IPS-20b (cell line): ENCODE data around the gene CSF1.

Source experiments
- H3K27ac ChIP-seq: one replicate; pipeline ENCODE4 v1.5.1; 2013; ENCODE audit warnings: low read length
- H3K27me3 ChIP-seq: 2 replicates; pipeline ENCODE4 v1.6.1; 2013; ENCODE audit warnings: mild to moderate bottlenecking, low read length, inconsistent platforms; ENCODE audit not compliant: insufficient read depth
- H3K36me3 ChIP-seq: 2 replicates; pipeline ENCODE4 v1.6.1; 2013; ENCODE audit warnings: low read depth, mild to moderate bottlenecking, inconsistent platforms, low read length, moderate library complexity; ENCODE audit not compliant: insufficient read depth
- H3K4me1 ChIP-seq: 2 replicates; pipeline ENCODE4 v1.6.1; 2013; ENCODE audit warnings: mild to moderate bottlenecking, control low read depth, inconsistent platforms, low read length, moderate library complexity; ENCODE audit not compliant: insufficient read depth
- H3K4me3 ChIP-seq: 2 replicates; pipeline ENCODE4 v1.5.1; 2013; ENCODE audit warnings: mild to moderate bottlenecking, low read length, inconsistent platforms
- H3K9ac ChIP-seq: 2 replicates; pipeline ENCODE4 v1.6.1; 2013; ENCODE audit warnings: low read depth, mild to moderate bottlenecking, inconsistent platforms, low read length, moderate library complexity
- H3K9me3 ChIP-seq: 2 replicates; pipeline ENCODE4 v1.6.1; 2013; ENCODE audit warnings: mild to moderate bottlenecking, low read depth, low read length, inconsistent platforms; ENCODE audit not compliant: insufficient read depth

The CSF1 gene

DNA sequence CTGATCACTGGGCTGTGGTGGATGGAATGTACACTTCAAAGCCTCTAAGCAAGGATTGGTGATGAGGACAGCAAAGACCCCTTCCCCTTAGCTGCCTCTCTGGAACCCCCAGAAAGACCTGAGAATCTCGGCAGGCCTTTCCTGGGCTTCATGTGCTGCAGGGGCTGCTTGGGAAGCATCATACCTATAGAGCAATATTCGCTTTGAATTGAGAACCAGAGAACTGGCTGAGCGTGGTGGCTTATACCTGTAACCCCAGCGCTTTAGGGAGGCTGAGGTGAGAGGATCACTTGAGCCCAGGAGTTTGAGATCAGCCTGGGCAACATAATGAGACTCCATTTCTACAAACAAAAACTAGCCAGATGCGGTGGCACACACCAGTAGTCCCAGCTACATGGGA, 22.0 kb downstream of the CSF1 start:
- H3K27me3 ChIP-seq = no peaks in the 10 kb centered on the region
- no peak overlapping the region for H3K27ac ChIP-seq
- peaks cover 8% of the 10 kb centered on the region; the same call in 1 of the 2 replicates for H3K4me1 ChIP-seq
- no peak overlapping the region for H3K9ac ChIP-seq
- 0 out of 2 replicates have a peak, but pooled peaks cover 4% of the 10 kb centered on the region for H3K9me3 ChIP-seq
- H3K36me3 ChIP-seq = no peaks in the 10 kb centered on the region
- no peak overlapping the region for H3K4me3 ChIP-seq

DNA sequence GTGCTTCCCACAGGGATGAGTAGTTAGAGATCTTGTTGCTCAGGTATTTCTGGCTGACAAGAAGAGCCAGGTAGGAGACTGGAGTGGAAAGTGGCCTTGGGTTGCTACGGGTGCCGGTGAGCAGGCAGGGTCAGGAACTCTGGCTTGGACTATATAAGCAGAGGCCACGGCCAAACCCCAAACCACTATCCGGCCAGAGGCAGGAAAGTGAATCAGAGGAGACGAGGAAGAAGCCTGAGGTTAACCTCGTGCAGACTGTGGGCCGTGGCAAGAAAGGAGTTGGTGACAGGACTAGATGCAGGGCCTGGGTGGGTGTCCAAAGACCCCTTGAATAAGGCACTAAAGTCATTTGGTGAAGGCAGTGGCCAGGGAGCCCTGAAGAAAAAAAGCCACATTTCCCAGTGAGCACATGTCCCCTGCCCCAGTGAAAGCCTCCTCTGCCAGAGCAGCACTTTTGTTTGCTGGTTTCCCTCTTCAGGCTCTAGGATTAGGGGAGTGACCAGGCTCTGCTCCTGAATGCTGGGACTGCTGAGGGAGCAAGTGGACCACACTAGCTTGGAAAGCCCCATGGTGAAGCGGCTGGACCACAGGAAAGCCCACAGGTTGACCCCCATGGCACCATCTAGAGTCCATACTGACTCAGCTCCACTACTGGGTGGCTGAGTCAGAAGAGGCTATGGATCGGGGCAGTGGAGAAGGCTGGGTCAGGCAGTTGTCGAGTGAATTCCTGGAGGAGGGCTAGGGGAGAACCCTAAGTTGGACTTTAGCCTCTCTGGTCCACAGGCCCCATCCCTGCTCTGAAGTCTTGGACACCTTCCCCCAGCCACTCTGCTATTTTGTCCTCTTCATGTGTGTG, 23.4 kb downstream of the CSF1 start:
- no peak overlapping the region for H3K27ac ChIP-seq
- no peak overlapping the region for H3K4me3 ChIP-seq
- H3K36me3 ChIP-seq = no peaks in the 10 kb centered on the region

DNA sequence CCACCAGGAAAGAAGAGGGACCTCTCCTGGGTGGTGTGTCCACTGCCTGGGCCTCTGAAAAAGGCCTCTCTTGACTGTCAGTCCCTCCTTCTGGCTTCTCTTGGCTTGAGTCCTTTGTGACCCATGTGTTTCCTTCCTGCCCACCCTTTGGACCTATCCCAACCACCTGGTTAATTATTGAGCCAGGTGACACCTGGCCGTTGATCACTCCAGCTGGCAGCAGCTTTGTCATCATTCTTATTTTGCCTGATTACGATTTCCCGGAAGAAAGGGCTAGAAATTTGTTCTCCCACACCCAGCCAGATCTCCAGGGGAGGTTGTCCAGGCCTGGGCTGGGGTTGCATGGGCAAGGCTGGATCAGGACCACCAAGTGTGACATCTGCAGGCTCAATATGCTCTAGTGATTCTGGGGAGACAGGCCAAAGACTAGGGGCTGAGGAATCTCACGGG, 24.8 kb downstream of the CSF1 start:
- Histone ChIP-seq H3K9me3 (0 out of 2 replicates have a peak, but pooled peaks cover 5% of the 10 kb centered on the region), H3K36me3 (no peaks in the 10 kb centered on the region), H3K4me3 (no peak overlapping the region), H3K27ac (no peak overlapping the region), H3K27me3 (no peaks in the 10 kb centered on the region), H3K9ac (no peak overlapping the region), H3K4me1 (peaks cover 8% of the 10 kb centered on the region; the same call in 1 of the 2 replicates)

More for the DNA sequence above, 23.4 kb downstream of the CSF1 start:
- H3K9ac ChIP-seq = no peak overlapping the region
- H3K27me3 ChIP-seq = no peaks in the 10 kb centered on the region
- H3K4me1 ChIP-seq = peaks cover 8% of the 10 kb centered on the region; the same call in 1 of the 2 replicates
- H3K9me3 ChIP-seq = 0 out of 2 replicates have a peak, but pooled peaks cover 5% of the 10 kb centered on the region

DNA sequence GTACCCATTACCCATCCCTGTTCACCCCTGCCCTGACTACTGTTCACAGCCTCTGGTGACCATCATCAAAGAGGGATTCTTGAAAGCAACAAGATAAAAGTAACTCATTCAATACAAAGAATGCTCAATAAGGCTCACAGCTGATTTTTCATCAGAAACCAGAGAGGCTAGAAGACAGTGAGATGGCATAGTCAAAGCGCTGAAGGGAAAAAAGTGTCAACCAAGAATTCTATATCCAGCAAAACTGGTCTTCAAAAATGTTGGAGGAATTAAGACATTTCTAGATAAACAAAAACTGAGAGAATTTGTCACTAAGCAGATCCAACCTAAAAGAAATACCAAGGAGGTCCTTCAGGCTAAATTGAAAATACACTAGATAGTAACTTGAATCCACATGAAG, 27.1 kb downstream of the CSF1 start:
- Histone ChIP-seq H3K36me3 (no peaks in the 10 kb centered on the region), H3K27ac (no peak overlapping the region), H3K9me3 (0 out of 2 replicates have a peak, but pooled peaks cover 5% of the 10 kb centered on the region), H3K4me1 (no peaks in the 10 kb centered on the region), H3K4me3 (no peak overlapping the region), H3K9ac (no peak overlapping the region), H3K27me3 (no peaks in the 10 kb centered on the region)

DNA sequence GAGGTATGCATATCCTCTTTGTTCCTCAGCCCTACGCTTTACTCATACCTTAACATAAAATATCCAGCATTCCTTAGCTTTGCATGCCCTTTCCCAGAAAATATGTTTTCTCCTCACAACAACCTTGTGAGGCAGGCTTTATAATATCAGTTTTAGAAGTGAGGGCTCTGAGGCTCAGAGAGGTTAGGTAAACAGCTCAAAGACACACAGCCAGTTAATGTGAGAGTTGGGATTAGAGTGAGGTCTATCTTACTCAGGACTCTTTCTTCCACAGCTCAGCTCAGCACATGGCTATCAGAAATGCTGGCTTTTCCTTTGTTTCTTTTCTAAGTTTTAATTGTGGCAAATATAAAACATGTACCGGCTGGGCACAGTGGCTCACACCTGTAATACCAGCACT, 27.9 kb downstream of the CSF1 start:
- 0 out of 2 replicates have a peak, but pooled peaks cover 5% of the 10 kb centered on the region for H3K9me3 ChIP-seq
- no peaks in the 10 kb centered on the region for H3K36me3 ChIP-seq
- H3K4me1 ChIP-seq = no peaks in the 10 kb centered on the region
- no peak overlapping the region for H3K9ac ChIP-seq
- H3K4me3 ChIP-seq = no peak overlapping the region
- H3K27me3 ChIP-seq = no peaks in the 10 kb centered on the region
- H3K27ac ChIP-seq = no peak overlapping the region

DNA sequence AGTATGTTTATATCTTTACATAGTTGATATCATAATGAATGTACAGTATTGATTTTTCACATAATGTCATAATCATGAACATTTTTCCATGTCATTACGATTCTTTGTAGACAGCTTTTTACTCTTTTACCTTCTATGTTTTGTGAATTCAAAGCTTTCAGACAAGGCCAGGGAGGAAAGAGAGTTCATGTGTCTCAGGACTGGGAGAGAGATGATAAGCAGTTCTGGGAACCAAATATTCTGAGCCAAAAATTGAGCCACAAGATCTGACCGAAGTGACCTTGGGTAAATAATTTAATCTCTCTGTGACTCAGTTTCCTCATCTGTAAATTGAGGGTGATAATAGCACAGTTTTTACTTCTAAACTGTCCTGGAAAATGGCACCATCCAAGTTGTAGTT, 31.8 kb downstream of the CSF1 start:
- Histone ChIP-seq H3K9ac (no peak overlapping the region), H3K27ac (no peak overlapping the region), H3K4me3 (no peak overlapping the region)

DNA sequence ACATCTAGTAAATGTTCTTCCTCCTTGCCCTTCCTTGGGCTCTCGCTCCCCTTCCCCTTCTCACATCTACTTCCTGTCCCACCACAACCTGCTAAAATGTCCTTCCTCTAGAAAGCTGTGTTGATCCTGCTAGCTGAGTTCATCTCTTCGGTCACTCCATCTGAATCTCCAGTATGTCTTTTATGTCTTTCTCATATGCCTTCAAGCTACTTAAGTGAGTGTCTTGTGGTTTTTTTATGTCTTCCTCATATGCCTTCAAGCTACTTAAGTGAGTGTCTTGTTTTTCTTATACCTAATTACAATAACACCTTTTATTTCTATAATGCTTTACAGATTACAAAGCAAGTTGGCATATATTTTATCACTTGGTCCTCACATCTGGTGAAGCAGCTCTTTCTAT, 33.9 kb downstream of the CSF1 start:
- no peak overlapping the region for H3K4me3 ChIP-seq
- no peak overlapping the region for H3K27ac ChIP-seq
- H3K9me3 ChIP-seq = no peaks in the 10 kb centered on the region
- no peak overlapping the region for H3K9ac ChIP-seq
- no peaks in the 10 kb centered on the region for H3K27me3 ChIP-seq
- H3K4me1 ChIP-seq = no peaks in the 10 kb centered on the region
- H3K36me3 ChIP-seq = no peaks in the 10 kb centered on the region

More for the DNA sequence above, 31.8 kb downstream of the CSF1 start:
- Histone ChIP-seq H3K4me1 (no peaks in the 10 kb centered on the region), H3K36me3 (no peaks in the 10 kb centered on the region), H3K27me3 (no peaks in the 10 kb centered on the region), H3K9me3 (0 out of 2 replicates have a peak, but pooled peaks cover 2% of the 10 kb centered on the region)

DNA sequence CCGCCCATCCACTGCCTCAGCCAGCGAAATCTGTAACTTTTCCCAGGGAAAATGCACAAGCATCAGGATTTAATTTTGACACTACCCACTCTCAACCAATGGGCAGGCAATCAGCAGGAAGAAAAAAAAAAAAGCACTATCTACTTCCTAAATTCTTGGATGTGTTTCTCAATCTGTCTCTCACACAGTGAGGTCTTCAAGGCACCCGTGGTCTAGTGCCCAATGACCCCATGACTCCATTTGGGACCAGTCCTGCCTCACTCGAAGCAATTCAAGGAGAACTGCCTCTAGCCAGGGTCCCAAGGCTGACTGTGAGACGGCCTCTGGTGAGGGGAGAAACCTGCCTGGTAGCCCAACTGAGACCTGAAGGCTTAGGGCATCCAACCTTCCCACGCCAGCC, 35.9 kb downstream of the CSF1 start:
- Histone ChIP-seq H3K27ac (no peak overlapping the region), H3K4me1 (no peaks in the 10 kb centered on the region), H3K9ac (no peak overlapping the region), H3K27me3 (no peaks in the 10 kb centered on the region), H3K36me3 (no peaks in the 10 kb centered on the region), H3K9me3 (no peaks in the 10 kb centered on the region), H3K4me3 (no peak overlapping the region)

DNA sequence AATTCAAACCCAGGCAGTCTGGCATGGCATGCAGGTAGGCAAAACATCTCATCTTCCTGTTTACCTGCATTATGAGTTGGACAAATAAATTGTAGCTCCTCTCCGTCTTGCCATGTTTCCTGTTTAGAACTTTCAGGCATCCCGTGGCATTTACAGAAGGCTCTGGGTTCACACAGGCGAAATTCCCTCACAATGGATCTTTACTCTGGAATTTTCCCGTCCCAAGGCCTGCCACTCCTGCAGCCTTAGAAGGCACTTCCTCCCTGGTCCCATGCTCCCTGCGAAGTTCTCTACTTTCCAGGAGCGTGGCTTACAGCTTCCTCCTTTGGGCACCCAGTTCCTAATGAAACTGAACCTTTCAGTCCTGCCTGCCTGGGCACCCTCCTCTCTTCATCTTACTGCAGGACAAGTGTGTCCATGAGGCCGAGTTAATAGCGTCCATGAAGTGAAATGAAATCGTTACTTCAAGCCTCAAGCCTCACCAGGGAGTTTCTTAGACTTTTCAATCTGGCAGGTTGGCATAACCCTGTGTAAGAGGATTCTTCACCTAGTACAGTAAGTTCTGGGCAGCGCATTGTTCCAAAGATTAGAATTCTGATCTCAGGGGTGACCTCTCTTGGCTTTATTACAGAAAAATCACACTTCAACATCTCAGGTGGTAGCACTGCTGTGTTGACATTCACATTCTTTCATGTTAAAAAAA, 37.1 kb downstream of the CSF1 start:
- Histone ChIP-seq H3K27ac (no peak overlapping the region), H3K4me3 (no peak overlapping the region), H3K9me3 (no peaks in the 10 kb centered on the region), H3K4me1 (no peaks in the 10 kb centered on the region), H3K36me3 (no peaks in the 10 kb centered on the region), H3K9ac (no peak overlapping the region), H3K27me3 (no peaks in the 10 kb centered on the region)

DNA sequence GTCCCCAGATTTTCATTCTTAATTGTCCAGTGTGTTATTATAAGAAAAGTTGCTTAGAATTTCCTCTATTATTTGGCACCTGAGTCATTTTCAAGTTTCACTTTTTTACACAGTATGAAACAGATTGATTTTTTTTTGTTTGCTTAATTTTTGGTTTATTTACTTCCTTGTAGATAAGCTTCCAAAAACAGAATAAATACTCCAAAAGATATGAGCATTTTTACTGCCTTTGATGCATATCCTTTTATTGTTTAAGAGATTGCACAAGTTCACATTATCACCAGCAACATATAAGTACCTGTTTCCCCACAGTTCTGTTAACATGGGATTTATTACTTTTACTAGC, 37.6 kb downstream of the CSF1 start:
- H3K9me3 ChIP-seq = no peaks in the 10 kb centered on the region
- no peak overlapping the region for H3K27ac ChIP-seq
- no peak overlapping the region for H3K9ac ChIP-seq
- H3K27me3 ChIP-seq = no peaks in the 10 kb centered on the region
- no peak overlapping the region for H3K4me3 ChIP-seq
- H3K4me1 ChIP-seq = no peaks in the 10 kb centered on the region
- H3K36me3 ChIP-seq = no peaks in the 10 kb centered on the region

DNA sequence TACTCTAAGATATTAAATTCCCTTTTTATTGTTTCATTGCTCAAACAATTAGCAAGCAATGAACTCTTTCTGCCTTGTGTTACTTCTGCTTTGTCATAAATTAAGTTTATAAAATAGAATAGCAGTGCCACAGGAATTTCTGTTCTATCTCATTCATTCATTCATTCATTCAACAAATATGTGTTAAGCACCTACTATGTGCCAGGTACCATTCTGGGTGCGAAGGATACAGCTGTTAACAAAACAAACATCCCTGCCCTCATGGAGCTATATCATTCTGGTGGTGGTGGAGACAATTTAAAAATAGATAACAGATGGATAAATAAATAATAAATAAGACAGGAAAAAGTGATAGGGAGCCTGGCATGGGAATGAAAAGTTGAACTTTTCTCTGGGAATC, 39.4 kb downstream of the CSF1 start:
- Histone ChIP-seq H3K9ac (no peak overlapping the region), H3K27ac (no peak overlapping the region), H3K9me3 (no peaks in the 10 kb centered on the region), H3K4me3 (no peak overlapping the region), H3K4me1 (no peaks in the 10 kb centered on the region), H3K27me3 (no peaks in the 10 kb centered on the region), H3K36me3 (no peaks in the 10 kb centered on the region)

DNA sequence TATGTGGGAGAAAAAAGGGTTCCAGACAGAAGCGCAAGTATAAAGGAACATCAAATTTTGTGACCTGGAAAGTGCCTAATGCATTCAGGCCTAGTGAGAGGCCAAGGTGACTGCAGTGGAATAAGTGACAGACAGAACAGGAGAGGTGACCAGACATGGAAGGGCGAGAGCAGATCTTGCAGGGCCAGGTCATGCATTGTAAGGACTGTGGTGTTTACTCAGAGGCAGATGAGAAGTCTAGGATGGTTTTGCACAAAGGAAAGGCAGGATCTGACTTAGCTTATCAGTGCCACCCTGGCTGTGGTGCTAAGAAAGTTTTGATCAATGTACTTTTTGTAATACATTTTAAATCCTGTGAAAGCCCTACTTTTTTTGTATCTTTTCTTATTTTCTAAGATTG, 39.9 kb downstream of the CSF1 start:
- H3K9ac ChIP-seq = no peak overlapping the region
- no peaks in the 10 kb centered on the region for H3K36me3 ChIP-seq
- no peaks in the 10 kb centered on the region; the same call in 1 of the 2 replicates for H3K27me3 ChIP-seq
- H3K4me1 ChIP-seq = no peaks in the 10 kb centered on the region
- H3K4me3 ChIP-seq = no peak overlapping the region
- H3K9me3 ChIP-seq = no peaks in the 10 kb centered on the region
- H3K27ac ChIP-seq = no peak overlapping the region
